ENCODE results near the gene KIRREL3. TPM values are rescaled to one million over a fixed set of nuclear protein-coding genes. Genes with fewer than 3 reads are reported as not detected.

The KIRREL3 gene
- total RNA-seq, 3 donors from 2014 or later: not detected

DNA sequence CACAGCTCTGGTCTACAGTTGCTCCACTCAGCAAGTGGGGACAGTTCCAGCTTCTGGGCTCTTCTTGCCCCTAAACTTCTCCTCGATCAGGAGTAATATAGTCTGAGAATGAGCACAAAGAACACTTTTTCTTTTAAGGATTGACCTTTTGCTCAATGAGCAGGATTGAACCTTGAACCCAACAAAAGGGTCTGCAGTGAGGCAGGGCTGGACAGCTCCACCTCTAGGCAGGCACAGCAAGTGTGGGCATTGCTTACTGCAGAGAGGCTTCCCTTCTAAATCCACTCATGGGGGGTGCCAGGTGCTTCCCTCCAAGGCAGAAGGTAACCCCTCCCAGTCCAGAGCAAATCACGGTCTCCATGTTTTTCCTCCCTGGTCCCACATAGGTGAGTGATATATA lies 365.6 kb downstream of the KIRREL3 start:
- peaks cover 15% of the 10 kb centered on the region for H3K27me3 Mint-ChIP-seq (ENCODE audit: low read depth)
- H3K4me3 Mint-ChIP-seq: no peak overlapping the region
- H3K36me3 Mint-ChIP-seq (ENCODE audit: insufficient read depth): no peaks in the 10 kb centered on the region
- no peaks in the 10 kb centered on the region for H3K4me1 Mint-ChIP-seq (ENCODE audit: low read depth)
- no peak for DNase-seq
- H3K9me3 Mint-ChIP-seq: no peaks in the 10 kb centered on the region
- no peak for ATAC-seq

DNA sequence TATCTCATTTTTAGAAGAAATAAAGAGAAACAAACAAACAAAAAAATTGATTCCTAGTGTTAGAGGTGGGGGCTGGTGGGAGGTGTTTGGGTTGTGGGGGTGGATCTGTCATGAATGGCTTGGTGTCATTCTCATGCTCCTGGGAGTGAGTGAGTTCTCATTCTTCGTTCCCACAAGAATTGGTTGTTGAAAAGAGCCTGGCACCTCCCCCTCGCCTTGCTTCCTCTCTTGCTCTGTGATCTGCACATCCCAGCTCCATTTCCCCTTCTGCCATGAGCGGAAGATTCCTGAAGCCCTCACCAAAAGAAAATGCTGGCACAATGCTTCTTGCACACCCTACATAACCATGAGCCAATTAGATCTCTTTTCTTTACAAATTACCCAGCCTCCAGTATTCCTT lies 367.2 kb downstream of the KIRREL3 start:
- Mint-ChIP-seq H3K36me3 (ENCODE audit: insufficient read depth) (no peaks in the 10 kb centered on the region), H3K4me3 (no peak overlapping the region), H3K27me3 (ENCODE audit: low read depth) (peaks cover 13% of the 10 kb centered on the region), H3K4me1 (ENCODE audit: low read depth) (no peaks in the 10 kb centered on the region), H3K9me3 (no peaks in the 10 kb centered on the region)
- no peak for ATAC-seq
- DNase-seq: no peak

DNA sequence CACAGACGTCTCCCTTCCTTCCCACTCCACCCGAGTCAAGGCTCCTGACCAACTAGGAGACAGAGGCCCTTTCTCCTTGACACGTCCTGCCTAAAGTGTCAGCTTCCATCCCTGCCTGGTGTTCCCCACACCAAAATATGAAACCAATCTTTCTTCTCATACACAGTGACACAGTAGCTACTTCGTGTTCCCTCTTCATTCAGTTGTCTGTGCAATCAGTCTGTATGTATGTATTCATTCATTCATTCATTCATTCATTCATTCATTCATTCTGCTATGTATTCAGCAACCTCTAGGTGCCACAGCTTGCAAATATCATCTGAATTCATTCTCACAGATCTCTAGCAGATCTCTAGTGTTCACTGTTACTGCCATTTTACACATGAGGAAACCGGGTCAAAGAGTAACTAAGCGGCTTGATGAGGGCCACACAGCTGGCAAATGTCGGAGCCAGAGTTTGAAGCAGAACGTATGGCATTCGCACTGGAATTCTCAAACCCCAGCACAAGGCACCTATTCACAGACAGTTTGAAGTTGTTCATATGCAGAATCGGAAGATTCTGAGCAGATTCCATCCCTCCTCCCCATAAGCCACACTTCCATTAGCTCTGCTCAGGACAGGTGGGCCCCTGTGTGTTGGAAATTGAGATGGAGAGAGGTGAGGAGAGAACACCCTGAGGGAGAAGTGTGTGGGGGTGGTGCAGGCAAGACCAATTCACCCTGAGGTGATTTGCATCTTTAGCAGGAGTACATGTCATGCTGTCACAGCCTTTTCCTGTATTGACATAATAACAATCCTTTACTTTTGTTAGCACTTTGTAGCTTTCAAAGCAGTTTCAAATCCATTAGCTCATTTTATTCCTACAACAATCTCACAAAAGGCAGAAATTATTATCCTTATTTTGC lies 369.4 kb downstream of the KIRREL3 start:
- peaks cover 5% of the 10 kb centered on the region for H3K27me3 Mint-ChIP-seq (ENCODE audit: low read depth)
- no peaks in the 10 kb centered on the region for H3K36me3 Mint-ChIP-seq (ENCODE audit: insufficient read depth)
- ATAC-seq (no peak), DNase-seq (no peak)
- no peaks in the 10 kb centered on the region for H3K9me3 Mint-ChIP-seq
- H3K4me3 Mint-ChIP-seq: no peak overlapping the region
- H3K4me1 Mint-ChIP-seq (ENCODE audit: low read depth): no peaks in the 10 kb centered on the region

DNA sequence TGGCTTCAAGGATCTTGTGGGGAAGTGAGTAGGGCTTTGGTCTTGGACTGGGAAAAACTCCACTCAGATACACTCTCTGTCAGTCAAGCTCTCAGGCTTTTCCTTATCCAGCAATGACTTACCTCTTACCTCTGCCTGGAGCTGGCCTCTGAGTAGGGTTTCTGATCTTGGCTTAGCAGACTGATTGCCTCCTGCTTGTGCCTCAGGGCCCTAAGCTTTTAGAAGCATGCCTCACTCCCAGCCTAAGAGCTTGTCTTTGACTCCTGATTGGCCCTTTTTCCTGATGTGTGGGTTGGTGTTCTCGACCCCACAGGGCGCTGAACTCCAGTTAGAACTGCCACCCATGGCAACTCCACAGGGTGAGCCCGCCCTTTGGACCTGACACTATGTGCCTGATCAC lies 370.1 kb downstream of the KIRREL3 start:
- H3K27me3 Mint-ChIP-seq (ENCODE audit: low read depth): peaks cover 5% of the 10 kb centered on the region
- ATAC-seq: no peak

DNA sequence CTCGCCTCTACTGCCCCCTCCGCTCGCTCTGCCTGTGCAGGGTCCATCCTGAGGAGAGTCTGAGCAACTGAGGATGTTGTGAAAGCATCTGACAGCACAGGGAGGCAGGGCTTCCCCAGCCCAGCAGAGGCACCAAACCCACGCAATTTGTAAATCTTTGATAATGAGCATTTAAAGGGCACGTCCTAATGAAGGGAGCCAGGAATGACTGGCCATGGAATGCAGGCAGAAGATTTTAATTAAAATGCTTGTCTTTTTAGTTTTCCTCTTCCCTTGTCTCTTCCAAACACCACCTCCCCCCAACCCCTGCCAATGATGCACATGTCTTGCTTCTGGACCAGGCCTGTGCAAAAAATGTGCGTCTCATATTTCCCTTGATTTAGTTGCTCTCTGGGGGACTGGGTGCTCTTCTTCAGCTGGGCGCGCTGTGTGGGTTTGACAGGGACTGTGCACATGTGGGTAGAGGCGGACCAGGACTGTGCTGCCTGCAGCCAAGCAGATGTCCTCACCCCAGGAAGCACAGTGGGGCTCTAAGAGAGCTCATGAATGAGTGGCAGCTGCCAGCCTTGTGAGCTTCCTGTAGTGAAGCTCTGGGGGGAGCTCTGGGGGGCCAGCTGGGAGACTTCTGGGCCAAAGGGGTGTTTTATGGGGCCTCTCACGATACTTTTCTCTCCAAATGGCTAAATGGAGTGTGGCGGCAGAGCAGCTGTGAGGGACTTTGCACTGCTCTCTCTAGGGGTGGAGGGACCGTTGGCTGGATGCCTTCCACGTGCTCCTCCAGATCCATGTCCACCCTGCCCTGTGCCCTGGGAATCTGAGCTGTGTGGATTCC lies 371.6 kb downstream of the KIRREL3 start:
- ATAC-seq (no peak), DNase-seq (no peak)
- Mint-ChIP-seq H3K36me3 (ENCODE audit: insufficient read depth) (no peaks in the 10 kb centered on the region), H3K9me3 (no peaks in the 10 kb centered on the region), H3K4me3 (no peak overlapping the region), H3K27me3 (ENCODE audit: low read depth) (peaks cover 5% of the 10 kb centered on the region), H3K4me1 (ENCODE audit: low read depth) (no peaks in the 10 kb centered on the region)

More for the DNA sequence above, 370.1 kb downstream of the KIRREL3 start:
- Mint-ChIP-seq H3K4me1 (ENCODE audit: low read depth) (no peaks in the 10 kb centered on the region), H3K36me3 (ENCODE audit: insufficient read depth) (no peaks in the 10 kb centered on the region), H3K9me3 (no peaks in the 10 kb centered on the region), H3K4me3 (no peak overlapping the region)
- no peak for DNase-seq

DNA sequence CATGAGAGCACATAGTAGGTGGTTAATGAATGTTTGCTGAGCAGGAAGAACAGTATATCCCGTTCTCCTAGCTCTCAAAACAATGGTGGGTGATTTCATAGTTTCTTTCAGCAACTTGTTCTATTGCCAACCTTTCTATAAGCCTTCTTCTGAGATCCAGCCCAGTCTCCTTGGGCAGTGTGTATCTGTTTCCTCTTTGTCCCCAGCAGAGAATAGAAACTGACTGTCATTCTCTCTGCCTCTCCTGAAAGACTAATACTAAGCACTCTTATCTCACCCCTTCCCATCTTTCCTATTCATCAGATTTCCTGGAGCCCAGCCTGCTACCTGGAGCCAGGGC lies 372.1 kb downstream of the KIRREL3 start:
- H3K4me3 Mint-ChIP-seq: no peak overlapping the region
- H3K36me3 Mint-ChIP-seq (ENCODE audit: insufficient read depth): no peaks in the 10 kb centered on the region
- H3K9me3 Mint-ChIP-seq: no peaks in the 10 kb centered on the region
- no peak for DNase-seq
- H3K27me3 Mint-ChIP-seq (ENCODE audit: low read depth): peaks cover 6% of the 10 kb centered on the region
- no peaks in the 10 kb centered on the region for H3K4me1 Mint-ChIP-seq (ENCODE audit: low read depth)
- ATAC-seq: no peak

DNA sequence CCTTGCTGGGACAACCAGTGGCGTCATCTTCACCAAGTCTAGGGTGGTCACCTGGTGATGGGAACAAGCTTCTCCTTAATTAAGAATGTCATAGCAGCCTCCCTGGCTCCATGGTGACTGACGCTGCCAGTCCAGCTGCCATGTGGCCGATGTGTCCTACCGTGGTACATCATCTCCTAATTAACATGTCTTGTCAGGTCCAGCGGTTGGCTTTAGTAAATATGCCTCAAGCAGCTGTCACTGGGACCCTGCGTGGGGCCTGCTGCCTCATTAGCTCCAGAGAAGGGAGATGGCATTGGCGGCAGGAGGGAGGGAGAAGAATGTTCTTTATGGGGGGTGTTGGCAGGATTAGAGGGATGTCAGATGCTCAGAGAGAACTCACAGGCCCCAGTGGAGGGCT lies 373.1 kb downstream of the KIRREL3 start:
- Mint-ChIP-seq H3K36me3 (ENCODE audit: insufficient read depth) (no peaks in the 10 kb centered on the region), H3K4me3 (no peak overlapping the region), H3K4me1 (ENCODE audit: low read depth) (no peaks in the 10 kb centered on the region), H3K27me3 (ENCODE audit: low read depth) (peaks cover 8% of the 10 kb centered on the region), H3K9me3 (no peaks in the 10 kb centered on the region)
- ATAC-seq (no peak), DNase-seq (no peak)

DNA sequence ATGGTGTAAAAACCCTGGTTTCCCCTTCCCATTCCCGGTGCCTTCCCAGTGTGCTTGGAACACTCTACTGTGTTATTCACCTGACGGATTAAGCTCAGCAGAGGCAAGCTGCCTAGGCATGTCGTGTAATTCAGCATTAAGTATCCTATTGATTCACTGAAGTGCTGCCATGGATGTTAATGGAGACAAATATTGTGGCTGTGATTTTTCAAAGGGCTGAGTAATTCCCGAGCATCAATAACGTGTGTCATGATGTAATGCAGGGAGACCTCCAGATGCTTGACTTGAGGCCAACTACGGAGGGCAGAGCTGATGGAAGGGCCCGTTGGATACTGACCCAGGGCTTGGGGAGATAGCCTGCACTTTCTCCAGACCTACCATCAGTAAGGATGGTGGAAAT lies 376.1 kb downstream of the KIRREL3 start:
- Mint-ChIP-seq H3K4me3 (no peak overlapping the region), H3K36me3 (ENCODE audit: insufficient read depth) (no peaks in the 10 kb centered on the region), H3K4me1 (ENCODE audit: low read depth) (no peaks in the 10 kb centered on the region), H3K9me3 (no peaks in the 10 kb centered on the region), H3K27me3 (ENCODE audit: low read depth) (peaks cover 6% of the 10 kb centered on the region)
- ATAC-seq (no peak), DNase-seq (no peak)

DNA sequence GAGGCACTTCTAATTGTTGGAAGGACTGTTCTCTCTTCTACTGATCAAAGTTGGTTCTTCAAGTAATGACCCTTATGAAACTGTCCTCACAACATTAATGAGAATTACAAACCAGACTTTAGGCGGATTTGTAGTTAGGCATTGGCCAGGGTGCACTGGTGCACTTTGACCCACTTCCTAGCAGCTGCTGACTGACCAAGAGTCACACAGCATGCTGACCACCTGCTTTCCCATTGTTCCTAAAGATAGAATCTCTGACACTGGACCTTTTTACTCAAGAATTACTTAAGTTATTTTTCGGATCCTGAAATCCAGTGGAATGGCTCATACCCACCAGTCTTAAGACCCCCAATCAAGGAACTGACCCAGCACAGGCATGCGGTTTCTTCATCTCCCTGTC lies 381.1 kb downstream of the KIRREL3 start:
- H3K9me3 Mint-ChIP-seq: no peaks in the 10 kb centered on the region
- DNase-seq (no peak), ATAC-seq (no peak)
- H3K4me1 Mint-ChIP-seq (ENCODE audit: low read depth): no peaks in the 10 kb centered on the region
- H3K27me3 Mint-ChIP-seq (ENCODE audit: low read depth): peaks cover 11% of the 10 kb centered on the region
- no peak overlapping the region for H3K4me3 Mint-ChIP-seq
- H3K36me3 Mint-ChIP-seq (ENCODE audit: insufficient read depth): no peaks in the 10 kb centered on the region

DNA sequence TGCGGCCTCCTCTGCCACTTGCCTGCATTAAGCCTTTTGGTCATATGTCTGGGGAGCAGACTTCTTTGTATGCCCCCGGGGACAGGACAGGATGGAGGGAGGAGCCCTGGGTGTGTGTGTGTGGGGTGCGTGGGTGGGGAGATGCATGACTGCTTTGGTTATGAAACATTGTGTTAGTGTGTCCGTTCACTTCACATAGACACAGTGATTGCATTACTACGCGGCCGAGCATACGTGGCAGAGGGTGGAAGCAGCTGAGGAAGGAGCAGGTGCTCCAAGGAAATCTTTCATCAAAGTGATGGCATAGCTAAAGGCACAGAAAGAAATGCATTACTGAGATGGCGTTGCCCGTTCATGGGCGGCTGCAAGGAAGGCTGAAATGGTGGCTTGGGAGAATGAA lies 384.7 kb downstream of the KIRREL3 start:
- ATAC-seq (no peak), DNase-seq (no peak)
- peaks cover 8% of the 10 kb centered on the region for H3K27me3 Mint-ChIP-seq (ENCODE audit: low read depth)
- no peaks in the 10 kb centered on the region for H3K9me3 Mint-ChIP-seq
- no peaks in the 10 kb centered on the region for H3K4me1 Mint-ChIP-seq (ENCODE audit: low read depth)
- H3K4me3 Mint-ChIP-seq: no peak overlapping the region
- H3K36me3 Mint-ChIP-seq (ENCODE audit: insufficient read depth): no peaks in the 10 kb centered on the region

DNA sequence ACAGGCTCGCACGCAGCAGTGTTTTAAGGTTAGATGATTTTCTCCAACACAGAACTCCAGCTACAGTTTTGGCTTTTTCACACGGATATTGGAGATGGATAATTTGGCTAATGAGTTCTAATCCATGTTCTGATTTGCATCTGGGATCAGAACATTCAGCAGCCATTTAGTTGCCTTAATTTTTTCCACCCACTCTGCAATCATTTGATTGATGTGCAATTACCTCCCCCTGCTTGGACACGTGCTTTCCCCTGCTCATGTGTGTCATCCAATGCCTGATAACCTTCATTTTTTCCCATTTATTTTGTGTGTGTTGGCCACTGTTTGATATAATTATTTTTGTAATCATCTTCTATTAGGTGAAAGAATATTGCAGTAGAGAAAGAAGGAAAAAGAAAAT lies 387.3 kb downstream of the KIRREL3 start:
- Mint-ChIP-seq H3K27me3 (ENCODE audit: low read depth) (peaks cover 8% of the 10 kb centered on the region), H3K9me3 (no peaks in the 10 kb centered on the region), H3K4me1 (ENCODE audit: low read depth) (no peaks in the 10 kb centered on the region), H3K36me3 (ENCODE audit: insufficient read depth) (no peaks in the 10 kb centered on the region), H3K4me3 (no peak overlapping the region)
- DNase-seq: no peak
- ATAC-seq: no peak

DNA sequence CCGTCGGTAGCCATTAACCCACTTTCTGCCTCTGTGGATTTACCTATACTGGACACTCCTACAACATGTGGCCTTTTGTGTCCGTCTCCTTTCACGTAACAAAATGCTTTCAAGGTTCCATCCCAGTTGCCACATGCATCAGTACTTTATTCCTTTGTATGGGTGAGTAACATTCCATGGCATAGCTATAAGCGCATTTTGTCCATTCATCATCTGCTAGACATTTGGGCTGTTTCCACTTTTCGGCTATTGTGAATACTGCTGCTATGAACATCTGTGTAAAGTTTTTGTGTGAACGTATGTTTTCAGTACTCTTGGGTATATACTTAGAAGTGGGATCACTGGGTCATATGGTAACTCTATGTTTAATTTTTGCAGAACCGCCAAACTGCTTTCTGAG lies 387.9 kb downstream of the KIRREL3 start:
- Mint-ChIP-seq H3K9me3 (no peaks in the 10 kb centered on the region), H3K36me3 (ENCODE audit: insufficient read depth) (no peaks in the 10 kb centered on the region), H3K27me3 (ENCODE audit: low read depth) (peaks cover 8% of the 10 kb centered on the region), H3K4me1 (ENCODE audit: low read depth) (no peaks in the 10 kb centered on the region), H3K4me3 (no peak overlapping the region)
- ATAC-seq (no peak), DNase-seq (no peak)

DNA sequence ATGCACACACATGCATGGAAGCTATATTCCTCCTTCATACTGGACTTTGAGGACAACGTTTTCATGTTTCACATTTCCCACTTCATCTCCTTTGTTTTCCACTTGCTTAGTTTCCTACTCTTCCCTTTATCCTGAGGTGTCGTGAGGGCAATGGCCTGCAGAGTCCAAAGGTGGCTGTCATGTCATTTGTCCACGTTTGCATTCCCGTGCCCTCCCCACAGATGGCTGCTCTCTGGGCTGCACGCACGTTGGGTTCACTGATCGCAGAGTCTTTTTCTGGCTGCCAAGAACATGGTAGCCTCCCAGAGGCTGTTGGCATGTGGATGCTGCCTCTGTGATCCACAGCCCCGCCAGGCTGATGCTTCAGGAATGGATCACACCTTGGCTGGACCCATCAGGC lies 389.1 kb downstream of the KIRREL3 start:
- no peak overlapping the region for H3K4me3 Mint-ChIP-seq
- no peaks in the 10 kb centered on the region for H3K36me3 Mint-ChIP-seq (ENCODE audit: insufficient read depth)
- H3K4me1 Mint-ChIP-seq (ENCODE audit: low read depth): no peaks in the 10 kb centered on the region

DNA sequence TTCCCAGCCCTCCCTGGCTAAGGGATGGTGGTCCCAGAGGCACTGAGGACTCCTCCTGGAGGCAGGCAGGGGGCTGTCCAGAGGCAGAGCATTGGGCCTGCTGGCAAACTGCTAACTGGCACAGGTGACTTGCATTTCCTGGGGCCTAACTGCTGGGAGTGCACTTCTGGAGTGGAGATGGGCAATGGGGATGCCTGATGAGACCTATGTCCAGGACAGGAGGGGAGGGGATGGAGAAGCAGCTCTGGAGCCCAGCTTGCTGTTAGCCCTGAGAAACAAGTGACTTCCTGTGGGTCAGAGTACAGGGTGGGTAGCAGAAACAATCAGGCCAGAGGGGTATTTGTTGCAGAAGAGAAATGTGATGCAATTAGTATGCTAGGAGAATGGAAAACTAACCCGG lies 391.9 kb downstream of the KIRREL3 start:
- peaks cover 19% of the 10 kb centered on the region for H3K27me3 Mint-ChIP-seq (ENCODE audit: low read depth)
- H3K4me1 Mint-ChIP-seq (ENCODE audit: low read depth): no peaks in the 10 kb centered on the region
- ATAC-seq: no peak
- no peaks in the 10 kb centered on the region for H3K9me3 Mint-ChIP-seq
- H3K36me3 Mint-ChIP-seq (ENCODE audit: insufficient read depth): no peaks in the 10 kb centered on the region
- no peak for DNase-seq
- no peak overlapping the region for H3K4me3 Mint-ChIP-seq

More for the DNA sequence above, 389.1 kb downstream of the KIRREL3 start:
- ATAC-seq (no peak), DNase-seq (no peak)
- H3K27me3 Mint-ChIP-seq (ENCODE audit: low read depth): peaks cover 11% of the 10 kb centered on the region
- no peaks in the 10 kb centered on the region for H3K9me3 Mint-ChIP-seq

Data from activated T-cell treated with anti-CD3 and anti-CD28 coated beads, Interleukin-2, amount 50 U/mL, for 4 hours (primary cell).